GM12872 (cell line): ENCODE measurements around the gene CDHR2.

Source experiments
- TF ChIP-seq, protein P1 (sequence below): IDR thresholded peaks from 3 replicates; pipeline ENCODE4 v1.5.1; 2011; ENCODE audit warnings: low read depth, mild to moderate bottlenecking, low read length, moderate library complexity; ENCODE audit not compliant: insufficient read depth

The CDHR2 gene

DNA sequence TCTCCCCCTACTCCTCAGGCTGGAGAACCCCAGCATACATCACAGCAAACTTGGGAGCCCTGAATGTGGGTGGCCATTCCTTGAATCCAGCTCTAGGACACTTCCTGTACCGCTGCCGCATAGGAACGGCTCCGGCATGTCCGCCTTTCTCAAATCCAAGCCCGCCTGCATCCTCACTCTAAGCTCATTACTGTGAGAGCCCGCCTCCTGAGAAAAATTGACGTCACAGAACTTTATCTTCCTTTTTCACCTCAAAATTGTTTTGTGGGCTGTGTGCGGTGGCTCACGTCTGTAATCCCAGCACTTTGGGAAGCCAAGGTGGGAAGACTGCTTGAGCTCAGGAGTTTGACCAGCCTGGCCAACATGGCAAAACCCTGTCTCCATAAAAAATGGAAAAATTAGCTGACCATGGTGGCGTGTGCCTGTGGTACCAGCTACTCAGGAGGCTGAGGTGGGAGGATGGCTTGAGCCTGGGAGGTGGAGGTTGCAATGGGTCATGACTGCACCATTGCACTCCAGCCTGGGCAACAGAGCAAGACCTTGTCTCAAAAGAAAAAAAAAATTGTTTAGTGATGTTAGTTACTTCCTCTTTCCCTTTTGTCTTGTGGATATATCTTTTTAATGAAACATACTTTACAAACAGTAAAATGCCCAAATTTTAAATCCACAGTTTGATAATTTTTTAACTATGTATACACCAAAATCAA lies 34.7 kb upstream of the CDHR2 start:
- TF ChIP-seq, protein P1, sequence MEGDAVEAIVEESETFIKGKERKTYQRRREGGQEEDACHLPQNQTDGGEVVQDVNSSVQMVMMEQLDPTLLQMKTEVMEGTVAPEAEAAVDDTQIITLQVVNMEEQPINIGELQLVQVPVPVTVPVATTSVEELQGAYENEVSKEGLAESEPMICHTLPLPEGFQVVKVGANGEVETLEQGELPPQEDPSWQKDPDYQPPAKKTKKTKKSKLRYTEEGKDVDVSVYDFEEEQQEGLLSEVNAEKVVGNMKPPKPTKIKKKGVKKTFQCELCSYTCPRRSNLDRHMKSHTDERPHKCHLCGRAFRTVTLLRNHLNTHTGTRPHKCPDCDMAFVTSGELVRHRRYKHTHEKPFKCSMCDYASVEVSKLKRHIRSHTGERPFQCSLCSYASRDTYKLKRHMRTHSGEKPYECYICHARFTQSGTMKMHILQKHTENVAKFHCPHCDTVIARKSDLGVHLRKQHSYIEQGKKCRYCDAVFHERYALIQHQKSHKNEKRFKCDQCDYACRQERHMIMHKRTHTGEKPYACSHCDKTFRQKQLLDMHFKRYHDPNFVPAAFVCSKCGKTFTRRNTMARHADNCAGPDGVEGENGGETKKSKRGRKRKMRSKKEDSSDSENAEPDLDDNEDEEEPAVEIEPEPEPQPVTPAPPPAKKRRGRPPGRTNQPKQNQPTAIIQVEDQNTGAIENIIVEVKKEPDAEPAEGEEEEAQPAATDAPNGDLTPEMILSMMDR, result no peak

DNA sequence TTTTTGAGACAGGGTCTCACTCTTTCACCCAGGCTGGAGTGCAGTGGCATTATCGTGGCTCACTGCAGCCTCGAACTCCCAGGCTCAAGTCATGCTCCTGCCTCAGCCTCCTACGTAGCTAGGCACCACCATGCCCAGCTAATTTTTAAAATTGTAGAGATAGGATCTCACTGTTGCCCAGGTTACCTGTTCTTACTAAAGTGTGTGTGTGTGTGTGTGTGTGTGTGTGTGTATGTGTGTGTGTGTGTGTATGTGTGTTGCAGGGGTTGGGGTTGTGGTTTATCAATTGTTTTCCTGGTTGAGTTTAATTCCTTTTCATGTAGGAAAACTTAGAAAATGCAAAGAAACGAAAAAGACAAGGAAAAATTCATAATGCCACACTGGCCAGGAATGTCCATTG lies 33.7 kb upstream of the CDHR2 start:
- TF ChIP-seq, protein P1, result no peak

GRCh38 chr5:176517053-176517661 lies 32.0 kb upstream of the CDHR2 start:
- TF ChIP-seq, protein P1, result no peak

GRCh38 chr5:176519810-176520720 lies 29.1 kb upstream of the CDHR2 start:
- TF ChIP-seq, protein P1, result no peak

DNA sequence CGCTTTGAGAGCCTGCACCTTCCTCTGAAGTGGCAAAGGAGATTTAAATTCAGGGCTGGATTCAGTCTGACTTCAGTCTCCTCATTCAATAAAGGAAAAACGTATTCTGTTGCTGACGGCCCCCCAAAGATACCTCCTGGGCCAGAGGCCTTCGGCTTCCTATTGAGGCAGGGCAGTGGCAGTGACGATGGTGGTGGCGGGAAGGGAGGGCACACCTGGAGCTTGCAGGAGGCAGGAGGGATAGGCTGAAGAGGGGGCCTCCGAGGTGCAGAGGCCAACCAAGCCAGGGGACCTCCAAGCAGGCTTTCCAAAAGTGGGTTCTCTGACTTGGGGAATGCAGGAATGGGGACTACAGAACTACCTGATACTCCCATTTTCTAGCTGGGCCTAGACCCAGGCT lies 27.9 kb upstream of the CDHR2 start:
- TF ChIP-seq, protein P1, result no peak

DNA sequence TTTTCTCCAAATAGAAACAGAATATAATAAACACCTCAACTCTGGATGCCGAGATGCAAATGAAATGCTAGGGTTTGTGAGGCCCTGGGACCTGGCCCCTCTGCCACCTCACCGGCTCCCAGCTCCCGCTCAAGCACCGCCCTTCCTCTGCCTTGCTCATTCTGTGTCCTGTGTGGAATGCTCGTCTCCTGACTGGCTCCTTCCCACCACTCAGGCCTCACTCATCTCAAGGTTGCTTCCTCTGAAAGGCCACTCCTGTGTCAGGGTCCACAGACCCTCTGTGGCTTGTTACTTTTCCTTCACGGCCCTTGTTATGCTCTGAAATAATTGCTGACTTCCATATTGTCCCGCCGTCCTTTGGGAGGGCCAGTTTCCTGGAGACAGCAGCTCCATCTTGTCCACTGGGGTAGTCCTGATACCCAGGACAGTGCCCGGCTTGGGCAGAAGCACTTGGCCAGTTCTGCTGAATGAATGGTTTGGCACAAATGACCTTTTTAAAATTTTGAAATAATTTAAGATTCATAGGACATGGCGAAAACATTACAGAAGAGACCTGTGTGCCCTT lies 27.4 kb upstream of the CDHR2 start:
- TF ChIP-seq, protein P1, result no peak

DNA sequence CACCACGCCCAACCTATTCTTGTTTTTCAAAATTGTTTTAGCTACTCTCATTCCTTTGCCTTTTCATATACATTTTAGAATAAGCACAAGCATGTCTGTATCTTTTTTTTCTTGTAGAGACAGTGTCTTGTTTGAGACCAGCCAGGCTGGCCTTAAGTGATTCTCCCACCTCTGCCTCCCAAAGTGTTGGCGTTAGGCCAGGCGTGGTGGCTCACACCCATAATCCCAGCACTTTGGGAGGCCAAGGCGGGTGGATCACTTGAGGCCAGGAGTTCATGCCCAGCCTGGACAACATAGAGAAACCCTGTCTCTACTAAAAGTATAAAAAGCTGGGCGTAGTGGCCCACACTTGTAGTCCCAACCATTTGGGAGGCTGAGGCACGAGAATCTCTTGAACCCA lies 25.0 kb upstream of the CDHR2 start:
- TF ChIP-seq, protein P1, result no peak
